HCT116 (cell line): ENCODE measurements around the gene PCDHGC4. TPM values are rescaled to one million over a fixed set of nuclear protein-coding genes. Genes with fewer than 3 reads are reported as not detected.

Source experiments
- ATAC-seq: fragments of 200-7000 bp; cut with Tn5 transposase; 2 replicates; pipeline ENCODE4 v1.9.1; 2020; ENCODE audit warnings: mild to moderate bottlenecking, moderate library complexity
- BruUV-seq: library from RNA; stranded (reverse); fragments of 400-500 nt; replicated peaks from 2 replicates; lab custom pipeline; 2021; lab: Mats Ljungman, UMichigan
- CTCF ChIA-PET: fragments of 300-600 bp; sonication (Branson Sonifier 250); formaldehyde crosslinking; loops from one replicate; lab custom pipeline; 2021; ENCODE audit warnings: antibody characterized with exemption; lab: Charles Lee
- POLR2A ChIA-PET: fragments of 300-600, 350-600 bp; sonication (Branson Sonifier 250); formaldehyde crosslinking; loops from one replicate; lab custom pipeline; 2021; ENCODE audit warnings: antibody characterized with exemption; lab: Charles Lee
- RAD21 ChIA-PET, 2 experiments: fragments of 300-600 bp; sonication (Branson Sonifier 250); formaldehyde crosslinking; loops; one replicate each; lab custom pipeline; 2023; ENCODE audit warnings: low total read pairs in 2 of 2; ENCODE audit not compliant: uncharacterized antibody in 2 of 2, unreplicated experiment in 2 of 2, low non-redundant PET in 1 of 2; lab: Charles Lee
- DNase-seq: peaks from one replicate; pipeline ENCODE4 v3.0.0-alpha.2; 2010; ENCODE audit warnings: low read depth, low spot score
- H2AFZ ChIP-seq: fragments of 200-600 bp; shearing (Covaris generic), sonication (generic); 2 replicates; pipeline ENCODE4 v1.6.1; 2017; ENCODE audit warnings: low read depth, mixed run types, mixed read lengths, antibody characterized with exemption, low read length; ENCODE audit not compliant: poor library complexity, severe bottlenecking
- H3K27ac ChIP-seq: 2 replicates; pipeline ENCODE4 v1.5.1; 2012; ENCODE audit warnings: low read depth, low read length
- H3K27me3 ChIP-seq: fragments of 200-600 bp; sonication (generic); 2 replicates; pipeline ENCODE4 v1.6.1; 2016; ENCODE audit warnings: mixed run types, low read length, mixed read lengths; ENCODE audit not compliant: insufficient read depth
- H3K36me3 ChIP-seq, 2 experiments: fragments of 200-500 bp in 1 of 2; fragments of 200-600 bp in 1 of 2; sonication (Bioruptor generic) in 1 of 2; sonication (generic) in 1 of 2; 2 replicates each; pipeline versions ENCODE4 v1.5.1 to v1.6.1; 2014 to 2016; ENCODE audit warnings: low read length in 2 of 2, inconsistent platforms in 1 of 2, mixed read lengths in 1 of 2, mixed run types in 1 of 2; ENCODE audit not compliant: insufficient read depth in 2 of 2, control insufficient read depth in 1 of 2
- H3K4me1 ChIP-seq, 2 experiments: fragments of 200-600 bp in 1 of 2; sonication (generic) in 1 of 2; 2 replicates each; pipeline versions ENCODE4 v1.5.1 to v1.6.1; 2012 to 2017; ENCODE audit warnings: low read length in 2 of 2, inconsistent platforms in 1 of 2, mild to moderate bottlenecking in 1 of 2, mixed read lengths in 1 of 2, mixed run types in 1 of 2, moderate library complexity in 1 of 2; ENCODE audit not compliant: insufficient read depth in 2 of 2, control insufficient read depth in 1 of 2
- H3K4me2 ChIP-seq: fragments of 200-600 bp; sonication (generic); 2 replicates; pipeline ENCODE4 v1.6.1; 2017; ENCODE audit warnings: mixed run types, low read length, mixed read lengths
- H3K4me3 ChIP-seq, 2 experiments: fragments of 200-600 bp in 1 of 2; sonication (generic) in 1 of 2; replicated peaks in 1 of 2; 2 replicates each; pipeline ENCODE4 v1.5.1; 2011 to 2016; ENCODE audit warnings: low read length in 2 of 2, control low read depth in 1 of 2, low read depth in 1 of 2, mild to moderate bottlenecking in 1 of 2, mixed read lengths in 1 of 2, mixed run types in 1 of 2
- H3K79me2 ChIP-seq: fragments of 200-600 bp; sonication (generic); 2 replicates; pipeline ENCODE4 v1.6.1; 2017; ENCODE audit warnings: mild to moderate bottlenecking, mixed run types, low read length, moderate library complexity, mixed read lengths; ENCODE audit not compliant: insufficient read depth
- H3K9ac ChIP-seq: fragments of 200-600 bp; sonication (generic); 2 replicates; pipeline ENCODE4 v1.6.1; 2016; ENCODE audit warnings: low read length, mixed read lengths
- H3K9me2 ChIP-seq: fragments of 200-600 bp; sonication (generic), shearing (Covaris generic); 2 replicates; pipeline ENCODE4 v1.6.1; 2017; ENCODE audit warnings: mixed run types, mild to moderate bottlenecking, moderate library complexity; ENCODE audit not compliant: insufficient read depth
- H3K9me3 ChIP-seq, 2 experiments: fragments of 200-500 bp in 1 of 2; fragments of 200-600 bp in 1 of 2; sonication (Bioruptor generic) in 1 of 2; sonication (generic) in 1 of 2; 2 replicates each; pipeline ENCODE4 v1.6.1; 2014 to 2017; ENCODE audit warnings: low read length in 2 of 2, mixed read lengths in 2 of 2, inconsistent platforms in 1 of 2, low read depth in 1 of 2, mild to moderate bottlenecking in 1 of 2, mixed run types in 1 of 2, moderate library complexity in 1 of 2; ENCODE audit not compliant: control insufficient read depth in 1 of 2, insufficient read depth in 1 of 2
- H4K20me1 ChIP-seq: fragments of 200-600 bp; sonication (generic), shearing (Covaris generic); 2 replicates; pipeline ENCODE4 v1.6.1; 2017; ENCODE audit warnings: mixed run types, mild to moderate bottlenecking, moderate library complexity; ENCODE audit not compliant: insufficient read depth
- CBX3 ChIP-seq: IDR thresholded peaks from 2 replicates; pipeline ENCODE4 v1.6.1; 2012; ENCODE audit warnings: low read depth
- ELF1 ChIP-seq: IDR thresholded peaks from 2 replicates; pipeline ENCODE4 v1.6.1; 2012; ENCODE audit warnings: low read depth, borderline replicate concordance
- EZH2phosphoT487 ChIP-seq: fragments of 200-600 bp; IDR thresholded peaks from 2 replicates; pipeline ENCODE4 v1.6.1; 2018; ENCODE audit warnings: antibody characterized with exemption, borderline replicate concordance
- JUND ChIP-seq: IDR thresholded peaks from 2 replicates; pipeline ENCODE4 v1.6.1; 2012
- RAD21 ChIP-seq: IDR thresholded peaks from 2 replicates; pipeline ENCODE4 v1.6.1; 2012; ENCODE audit warnings: low read depth, mild to moderate bottlenecking
- SP1 ChIP-seq: IDR thresholded peaks from 2 replicates; pipeline ENCODE4 v1.6.1; 2012; ENCODE audit warnings: low read depth
- SRF ChIP-seq: IDR thresholded peaks from 2 replicates; pipeline ENCODE4 v1.6.1; 2012; ENCODE audit warnings: low read depth
- YY1 ChIP-seq: IDR thresholded peaks from 2 replicates; pipeline ENCODE4 v1.6.1; 2011; ENCODE audit warnings: low read length, low read depth, moderate library complexity, mild to moderate bottlenecking; ENCODE audit not compliant: insufficient replicate concordance; ENCODE audit errors: extremely low read depth
- intact Hi-C: fragments of 100-400 bp; cut with micrococcal nuclease; formaldehyde crosslinking; loops from 2 replicates; pipeline ENCODE4 v1.10.0; 2022
- total RNA-seq: library from RNA; stranded (reverse); gene quantifications from one replicate; pipeline ENCODE4 v1.2.1, GENCODE V29; 2021; ENCODE audit not compliant: unreplicated experiment
- TF ChIP-seq, protein P1 (sequence below), 3 experiments: fragments of 200-600 bp in 1 of 3; sonication (generic) in 1 of 3; IDR thresholded peaks in 2 of 3; conservative IDR thresholded peaks in 1 of 3; 2 replicates each; pipeline ENCODE4 v1.5.1; 2012 to 2017; ENCODE audit warnings: low read depth in 2 of 3, low read length in 2 of 3, antibody characterized with exemption in 1 of 3, borderline replicate concordance in 1 of 3, control low read depth in 1 of 3, mild to moderate bottlenecking in 1 of 3, mixed read lengths in 1 of 3, mixed run types in 1 of 3, moderate library complexity in 1 of 3; ENCODE audit not compliant: insufficient read depth in 1 of 3
- TF ChIP-seq, protein P2 (sequence below): IDR thresholded peaks from 2 replicates; pipeline ENCODE4 v1.6.1; 2012

Gene PCDHGC4
- total RNA-seq, 1 experiment from 2014 or later, result 0.05 TPM

DNA sequence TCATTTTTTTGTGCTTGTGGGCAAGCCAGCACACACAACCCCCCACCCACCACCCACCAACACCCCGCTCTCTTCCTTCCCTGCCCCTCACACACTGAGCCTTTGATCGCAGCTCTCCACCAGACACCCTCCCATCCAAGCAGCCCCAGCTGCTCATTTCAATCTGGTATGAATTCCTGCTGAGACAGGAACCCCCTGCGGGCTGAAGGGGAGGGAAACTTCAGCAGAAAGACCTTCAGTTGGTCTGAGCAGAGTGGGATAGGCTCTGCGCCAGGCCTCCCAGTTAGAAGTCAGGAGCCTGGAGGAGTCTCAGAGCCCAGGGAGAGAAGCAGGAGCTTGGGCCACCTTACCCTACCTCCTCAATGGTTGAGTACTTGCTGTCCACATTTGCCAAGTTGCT lies 11.2 kb downstream of the PCDHGC4 start:
- ChIA-PET RAD21 (no interaction called here), POLR2A (no interaction called here), CTCF (no interaction called here)
- no peak overlapping the region for H3K4me2 ChIP-seq
- H3K4me1 ChIP-seq, result no peaks in the 10 kb centered on the region
- DNase-seq, result no peak
- no peaks in the 10 kb centered on the region for H3K27me3 ChIP-seq
- no peak overlapping the region for H2AFZ ChIP-seq
- no peak for ATAC-seq
- H4K20me1 ChIP-seq, result no peaks in the 10 kb centered on the region
- H3K27ac ChIP-seq, result no peak overlapping the region
- BruUV-seq, result no TSS peak
- no peaks in the 10 kb centered on the region for H3K36me3 ChIP-seq
- no peaks in the 10 kb centered on the region for H3K9me3 ChIP-seq
- H3K9ac ChIP-seq, result no peak overlapping the region
- no peaks in the 10 kb centered on the region for H3K9me2 ChIP-seq
- no peak overlapping the region for H3K4me3 ChIP-seq
- TF ChIP-seq SP1 (no peak), RAD21 (no peak), ELF1 (no peak), SRF (no peak)
- TF ChIP-seq, protein P1, sequence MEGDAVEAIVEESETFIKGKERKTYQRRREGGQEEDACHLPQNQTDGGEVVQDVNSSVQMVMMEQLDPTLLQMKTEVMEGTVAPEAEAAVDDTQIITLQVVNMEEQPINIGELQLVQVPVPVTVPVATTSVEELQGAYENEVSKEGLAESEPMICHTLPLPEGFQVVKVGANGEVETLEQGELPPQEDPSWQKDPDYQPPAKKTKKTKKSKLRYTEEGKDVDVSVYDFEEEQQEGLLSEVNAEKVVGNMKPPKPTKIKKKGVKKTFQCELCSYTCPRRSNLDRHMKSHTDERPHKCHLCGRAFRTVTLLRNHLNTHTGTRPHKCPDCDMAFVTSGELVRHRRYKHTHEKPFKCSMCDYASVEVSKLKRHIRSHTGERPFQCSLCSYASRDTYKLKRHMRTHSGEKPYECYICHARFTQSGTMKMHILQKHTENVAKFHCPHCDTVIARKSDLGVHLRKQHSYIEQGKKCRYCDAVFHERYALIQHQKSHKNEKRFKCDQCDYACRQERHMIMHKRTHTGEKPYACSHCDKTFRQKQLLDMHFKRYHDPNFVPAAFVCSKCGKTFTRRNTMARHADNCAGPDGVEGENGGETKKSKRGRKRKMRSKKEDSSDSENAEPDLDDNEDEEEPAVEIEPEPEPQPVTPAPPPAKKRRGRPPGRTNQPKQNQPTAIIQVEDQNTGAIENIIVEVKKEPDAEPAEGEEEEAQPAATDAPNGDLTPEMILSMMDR (IDR thresholded peaks at IDR 0.05 in 2 of 3, conservative IDR thresholded peaks at IDR 0.05 in 1 of 3; ENCODE audit: borderline replicate concordance in 1 of 3, insufficient read depth in 1 of 3, low read depth in 2 of 3, low read length in 2 of 3), result no peak
- intact Hi-C loops, result no loop called here
- no peaks in the 10 kb centered on the region for H3K79me2 ChIP-seq

DNA sequence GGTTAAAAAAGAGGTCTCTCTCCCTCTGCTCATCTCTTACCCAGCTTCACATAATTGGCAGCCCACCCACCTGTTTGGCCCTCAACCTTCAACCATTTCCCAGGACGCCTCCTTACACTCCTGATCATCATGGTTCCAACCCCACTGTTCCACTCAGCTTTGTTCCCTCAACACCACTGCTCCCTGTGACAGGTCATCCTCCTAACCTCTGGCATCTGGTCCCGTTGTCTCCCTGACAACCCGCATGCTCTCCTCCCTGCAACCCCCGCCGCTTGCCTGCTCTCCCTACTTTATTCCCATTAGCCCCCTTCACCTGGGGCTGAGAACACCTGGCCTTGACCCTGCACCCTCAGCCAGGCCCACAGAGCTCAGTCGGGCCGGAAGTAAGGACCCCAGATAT lies 16.9 kb downstream of the PCDHGC4 start:
- ChIA-PET CTCF (interaction anchor here (1.1 kb wide), 1 partner anchor 10 kb away, joined by 3 read pairs; no protein-coding TSS in a partner anchor), RAD21 (no interaction called here)

More for the DNA sequence above, 16.9 kb downstream of the PCDHGC4 start:
- Histone ChIP-seq H3K36me3 (no peaks in the 10 kb centered on the region), H4K20me1 (no peaks in the 10 kb centered on the region), H3K9me2 (no peaks in the 10 kb centered on the region), H2AFZ (no peak overlapping the region), H3K4me1 (no peaks in the 10 kb centered on the region), H3K9me3 (no peaks in the 10 kb centered on the region), H3K4me3 (no peak overlapping the region), H3K4me2 (no peak overlapping the region), H3K27ac (no peak overlapping the region), H3K9ac (no peak overlapping the region), H3K79me2 (no peaks in the 10 kb centered on the region), H3K27me3 (no peaks in the 10 kb centered on the region)
- DNase-seq (no peak), ATAC-seq (no peak)
- no peak for TF ChIP-seq EZH2phosphoT487
- TF ChIP-seq RAD21, result no peak
- TF ChIP-seq JUND, result no peak
- TF ChIP-seq, protein P1 (IDR thresholded peaks at IDR 0.05 in 2 of 3, conservative IDR thresholded peaks at IDR 0.05 in 1 of 3; ENCODE audit: borderline replicate concordance in 1 of 3, insufficient read depth in 1 of 3, low read depth in 2 of 3, low read length in 2 of 3), result no peak
- no peak for TF ChIP-seq YY1
- TF ChIP-seq SRF, result no peak
- TF ChIP-seq, protein P2, sequence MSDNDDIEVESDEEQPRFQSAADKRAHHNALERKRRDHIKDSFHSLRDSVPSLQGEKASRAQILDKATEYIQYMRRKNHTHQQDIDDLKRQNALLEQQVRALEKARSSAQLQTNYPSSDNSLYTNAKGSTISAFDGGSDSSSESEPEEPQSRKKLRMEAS, result no peak
- no peak for TF ChIP-seq SP1
- no peak for TF ChIP-seq CBX3
- POLR2A ChIA-PET, result no interaction called here
- BruUV-seq, result no TSS peak
- intact Hi-C loops, result no loop called here
